Kidney (tissue), 14 donors: Measurements from ENCODE around the gene EIF2B5. TPM values are rescaled to one million over a fixed set of nuclear protein-coding genes. Genes with fewer than 3 reads are reported as not detected.

Experiments
- DNase-seq, 5 donors: peaks; one replicate each; pipeline ENCODE4 v3.0.0-alpha.2; 2013 to 2020
- FAIRE-seq: peaks from 2 replicates; lab custom pipeline; 2012; peaks lifted over from hg19 to GRCh38; lab: Jason Lieb, UNC
- H3K27ac ChIP-seq, 2 donors: one replicate each; pipeline ENCODE4 v1.7.0; 2013; ENCODE audit warnings: low read depth in 2 of 2, low read length in 2 of 2, inconsistent platforms in 1 of 2
- H3K27me3 ChIP-seq: one replicate; pipeline ENCODE4 v1.7.1; 2013; ENCODE audit warnings: low read length, inconsistent platforms; ENCODE audit not compliant: control insufficient read depth, insufficient read depth
- H3K36me3 ChIP-seq, 3 donors: one replicate each; pipeline versions ENCODE4 v1.7.0 to v1.7.1; 2013; ENCODE audit warnings: low read length in 3 of 3, control low read depth in 1 of 3, inconsistent platforms in 1 of 3; ENCODE audit not compliant: insufficient read depth in 3 of 3, control insufficient read depth in 2 of 3
- H3K4me1 ChIP-seq, 3 donors: one replicate each; pipeline versions ENCODE4 v1.7.0 to v1.7.1; 2013; ENCODE audit warnings: low read length in 3 of 3, inconsistent platforms in 1 of 3, low read depth in 1 of 3; ENCODE audit not compliant: control insufficient read depth in 2 of 3, insufficient read depth in 2 of 3
- H3K4me3 ChIP-seq, 3 donors: one replicate each; pipeline versions ENCODE4 v1.7.0 to v1.8.1; 2013; ENCODE audit warnings: low read length in 3 of 3, control low read depth in 1 of 3, inconsistent platforms in 1 of 3
- H3K9ac ChIP-seq, 3 donors: one replicate each; pipeline versions ENCODE4 v1.7.0 to v1.7.1; 2013; ENCODE audit warnings: low read length in 3 of 3, control low read depth in 1 of 3, inconsistent platforms in 1 of 3
- H3K9me3 ChIP-seq, 3 donors: one replicate each; pipeline versions ENCODE4 v1.7.0 to v1.7.1; 2013; ENCODE audit warnings: low read length in 3 of 3, control low read depth in 1 of 3, inconsistent platforms in 1 of 3; ENCODE audit not compliant: control insufficient read depth in 2 of 3, insufficient read depth in 1 of 3
- intact Hi-C: fragments of 100-400 bp; cut with DNase I; formaldehyde crosslinking; loops from one replicate; pipeline ENCODE4 v1.11.1; 2022
- polyA plus RNA-seq: library from polyadenylated mRNA; stranded (reverse); fragments of 350-450 nt; fragmentation: Illumina TruSeq; extraction: RNeasy Lipid Tissue Mini Kit (QIAGEN cat#74804); gene quantifications from one replicate; pipeline ENCODE4 v1.2.3, GENCODE V29; 2014; ENCODE audit warnings: low read depth, low replicate concordance; ENCODE audit not compliant: insufficient read depth
- total RNA-seq: library from RNA; stranded (reverse); fragmentation: NEBNext Ultra II Directional; extraction: Animal tissue kit (Norgen Biotek cat#: 25700); gene quantifications from one replicate; pipeline ENCODE4 v1.2.1, GENCODE V29; 2021
- TF ChIP-seq, protein P1 (sequence below): IDR thresholded peaks from 3 replicates; pipeline ENCODE4 v1.5.1; 2012; ENCODE audit warnings: mild to moderate bottlenecking, moderate library complexity, borderline replicate concordance; ENCODE audit not compliant: insufficient read depth; ENCODE audit errors: extremely low read depth
- donor health status: control.
- donor health status: control.
- donor health status: control.
- donor health status: control.
- donor health status: control.
- donor health status: DM: yes; HTN: yes; CAD: no.
- donor health status: Normal renal cell carcinoma (clear cell type).

Gene EIF2B5
- total and polyA plus RNA-seq, 2 donors from 2014 or later = 36.9 to 37.0 TPM

- FAIRE-seq (no peak), DNase-seq (no peak)
- Histone ChIP-seq H3K4me3 (no peak overlapping the region), H3K27ac (no peak overlapping the region), H3K27me3 (no peaks in the 10 kb centered on the region), H3K4me1 (peaks cover 5 to 18% (median 14%) of the 10 kb centered on the region in 3 donors), H3K36me3 (peaks cover 11 to 56% (median 36%) of the 10 kb centered on the region in 3 donors), H3K9me3 (no peaks in the 10 kb centered on the region), H3K9ac (no peak overlapping the region)
- intact Hi-C loops = no loop called here
- TF ChIP-seq, protein P1, sequence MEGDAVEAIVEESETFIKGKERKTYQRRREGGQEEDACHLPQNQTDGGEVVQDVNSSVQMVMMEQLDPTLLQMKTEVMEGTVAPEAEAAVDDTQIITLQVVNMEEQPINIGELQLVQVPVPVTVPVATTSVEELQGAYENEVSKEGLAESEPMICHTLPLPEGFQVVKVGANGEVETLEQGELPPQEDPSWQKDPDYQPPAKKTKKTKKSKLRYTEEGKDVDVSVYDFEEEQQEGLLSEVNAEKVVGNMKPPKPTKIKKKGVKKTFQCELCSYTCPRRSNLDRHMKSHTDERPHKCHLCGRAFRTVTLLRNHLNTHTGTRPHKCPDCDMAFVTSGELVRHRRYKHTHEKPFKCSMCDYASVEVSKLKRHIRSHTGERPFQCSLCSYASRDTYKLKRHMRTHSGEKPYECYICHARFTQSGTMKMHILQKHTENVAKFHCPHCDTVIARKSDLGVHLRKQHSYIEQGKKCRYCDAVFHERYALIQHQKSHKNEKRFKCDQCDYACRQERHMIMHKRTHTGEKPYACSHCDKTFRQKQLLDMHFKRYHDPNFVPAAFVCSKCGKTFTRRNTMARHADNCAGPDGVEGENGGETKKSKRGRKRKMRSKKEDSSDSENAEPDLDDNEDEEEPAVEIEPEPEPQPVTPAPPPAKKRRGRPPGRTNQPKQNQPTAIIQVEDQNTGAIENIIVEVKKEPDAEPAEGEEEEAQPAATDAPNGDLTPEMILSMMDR = no peak
These were observed 5.3 kb downstream of the EIF2B5 start for GRCh38 chr3:184140436-184140835.

GRCh38 chr3:184142199-184142598 lies 7.0 kb downstream of the EIF2B5 start:
- H3K27me3 ChIP-seq = no peaks in the 10 kb centered on the region
- no peaks in the 10 kb centered on the region for H3K9me3 ChIP-seq
- peaks cover under 1 to 6% (median under 1%) of the 10 kb centered on the region in 3 donors for H3K4me1 ChIP-seq
- FAIRE-seq (no peak), DNase-seq (no peak)
- intact Hi-C loops = no loop called here
- H3K9ac ChIP-seq = no peak overlapping the region
- H3K27ac ChIP-seq = no peak overlapping the region
- H3K36me3 ChIP-seq = peaks cover 11 to 59% (median 38%) of the 10 kb centered on the region in 3 donors
- TF ChIP-seq, protein P1 = no peak
- H3K4me3 ChIP-seq = no peak overlapping the region

DNA sequence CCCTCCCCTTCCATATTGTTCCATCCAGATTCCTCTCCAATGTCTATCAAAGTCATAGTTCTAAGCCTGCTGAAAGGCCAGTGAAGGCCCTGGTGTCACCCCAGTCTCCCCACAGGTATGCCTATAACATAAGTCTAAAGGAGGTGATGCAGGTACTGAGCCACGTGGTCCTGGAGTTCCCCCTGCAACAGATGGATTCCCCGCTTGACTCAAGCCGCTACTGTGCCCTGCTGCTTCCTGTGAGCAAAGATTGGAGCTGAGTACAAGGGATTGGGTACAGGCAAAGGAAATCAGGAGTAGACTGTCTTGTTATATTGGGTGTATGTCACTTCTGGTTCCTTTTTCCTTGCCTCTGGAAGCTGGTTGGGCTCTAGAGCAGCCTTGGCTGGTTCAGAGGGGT lies 8.2 kb downstream of the EIF2B5 start:
- Histone ChIP-seq H3K4me3 (no peak overlapping the region), H3K4me1 (peaks cover 0 to 6% (median 0%) of the 10 kb centered on the region in 3 donors), H3K27me3 (no peaks in the 10 kb centered on the region), H3K36me3 (peaks cover 11 to 55% (median 38%) of the 10 kb centered on the region in 3 donors), H3K9me3 (no peaks in the 10 kb centered on the region), H3K27ac (no peak overlapping the region), H3K9ac (no peak overlapping the region)
- no peak for DNase-seq
- FAIRE-seq = no peak
- intact Hi-C loops = no loop called here
- TF ChIP-seq, protein P1 = no peak

GRCh38 chr3:184144505-184144904 lies 9.3 kb downstream of the EIF2B5 start:
- no peak for DNase-seq
- Histone ChIP-seq H3K9me3 (no peaks in the 10 kb centered on the region), H3K27ac (no peak overlapping the region), H3K27me3 (no peaks in the 10 kb centered on the region), H3K4me3 (no peak overlapping the region), H3K36me3 (peaks cover 11 to 55% (median 38%) of the 10 kb centered on the region in 3 donors), H3K9ac (no peak overlapping the region), H3K4me1 (peaks cover 0 to 6% (median 0%) of the 10 kb centered on the region in 3 donors)
- FAIRE-seq = no peak
- intact Hi-C loops = no loop called here
- TF ChIP-seq, protein P1 = no peak
